Caco-2 (cell line): ENCODE measurements around the gene PER2. TPM values are rescaled to one million over a fixed set of nuclear protein-coding genes. Genes with fewer than 3 reads are reported as not detected.

ENCODE experiments used
- BruUV-seq: library from RNA; stranded (reverse); fragments of 400-500 nt; replicated peaks from 2 replicates; lab custom pipeline; 2021; lab: Mats Ljungman, UMichigan
- CTCF ChIA-PET: fragments of 300-600 bp; sonication (Branson Sonifier 250); formaldehyde crosslinking; loops from one replicate; lab custom pipeline; 2022; ENCODE audit warnings: antibody characterized with exemption; lab: Charles Lee
- POLR2A ChIA-PET: fragments of 300-600 bp; sonication (Branson Sonifier 250); formaldehyde crosslinking; loops from one replicate; lab custom pipeline; 2022; ENCODE audit warnings: antibody characterized with exemption; lab: Charles Lee
- DNase-seq, 2 experiments: peaks; one replicate each; pipeline versions ENCODE4 v3.0.0 to v3.0.0-alpha.2; 2020 to 2022
- H3K27me3 ChIP-seq: replicated peaks from 2 replicates; pipeline ENCODE4 v1.6.0; 2011; ENCODE audit warnings: low read length; ENCODE audit not compliant: control insufficient read depth, insufficient read depth
- H3K36me3 ChIP-seq: 2 replicates; pipeline ENCODE4 v1.5.1; 2011; ENCODE audit warnings: low read length; ENCODE audit not compliant: control insufficient read depth, insufficient read depth
- H3K4me1 ChIP-seq: fragments of 250-450 bp; sonication (Bioruptor Pico); 2 replicates; pipeline ENCODE4 v1.5.1; 2020; ENCODE audit warnings: mild to moderate bottlenecking
- H3K4me3 ChIP-seq: 2 replicates; pipeline ENCODE4 v1.5.1; 2011; ENCODE audit warnings: low read depth, mild to moderate bottlenecking, control low read depth, low read length
- H3K9me3 ChIP-seq: fragments of 250-450 bp; sonication (Bioruptor Pico); 2 replicates; pipeline ENCODE4 v1.5.1; 2020; ENCODE audit warnings: mild to moderate bottlenecking, moderate library complexity
- H3K27ac Mint-ChIP-seq: one replicate; pipeline ENCODE4 v1.8.0; 2022; ENCODE audit warnings: mixed read lengths; ENCODE audit not compliant: unreplicated experiment
- H3K27me3 Mint-ChIP-seq: one replicate; pipeline ENCODE4 v1.8.0; 2022; ENCODE audit warnings: mixed read lengths; ENCODE audit not compliant: insufficient read depth, unreplicated experiment
- H3K36me3 Mint-ChIP-seq: one replicate; pipeline ENCODE4 v1.8.0; 2022; ENCODE audit warnings: mild to moderate bottlenecking, mixed read lengths; ENCODE audit not compliant: insufficient read depth, unreplicated experiment
- H3K4me1 Mint-ChIP-seq: one replicate; pipeline ENCODE4 v1.8.0; 2022; ENCODE audit warnings: low read depth, mixed read lengths; ENCODE audit not compliant: unreplicated experiment
- H3K4me3 Mint-ChIP-seq: one replicate; pipeline ENCODE4 v1.8.0; 2022; ENCODE audit warnings: mild to moderate bottlenecking, moderate library complexity, mixed read lengths; ENCODE audit not compliant: unreplicated experiment
- H3K9me3 Mint-ChIP-seq: one replicate; pipeline ENCODE4 v1.8.0; 2022; ENCODE audit warnings: mixed read lengths; ENCODE audit not compliant: unreplicated experiment
- intact Hi-C: fragments of 100-400 bp; cut with micrococcal nuclease; formaldehyde crosslinking; loops from one replicate; pipeline ENCODE4 v1.10.0; 2022; ENCODE audit not compliant: unreplicated experiment
- total RNA-seq: library from RNA; stranded (reverse); gene quantifications from 2 replicates; pipeline ENCODE4 v1.2.3, GENCODE V29; 2022
- TF ChIP-seq, protein P1 (sequence below), 2 experiments: fragments of 200-600 bp in 1 of 2; IDR thresholded peaks; 1 replicate in 1 of 2; 2 replicates in 1 of 2; pipeline versions ENCODE4 v1.5.1 to v1.8.0; 2011 to 2022; ENCODE audit warnings: antibody characterized with exemption in 1 of 2, control low read depth in 1 of 2, inconsistent platforms in 1 of 2, low read depth in 1 of 2, low read length in 1 of 2, mild to moderate bottlenecking in 1 of 2, moderate library complexity in 1 of 2; ENCODE audit not compliant: insufficient read depth in 1 of 2, severe bottlenecking in 1 of 2, unreplicated experiment in 1 of 2

PER2 gene
- total RNA-seq, 1 experiment from 2014 or later: 12.2 TPM

DNA sequence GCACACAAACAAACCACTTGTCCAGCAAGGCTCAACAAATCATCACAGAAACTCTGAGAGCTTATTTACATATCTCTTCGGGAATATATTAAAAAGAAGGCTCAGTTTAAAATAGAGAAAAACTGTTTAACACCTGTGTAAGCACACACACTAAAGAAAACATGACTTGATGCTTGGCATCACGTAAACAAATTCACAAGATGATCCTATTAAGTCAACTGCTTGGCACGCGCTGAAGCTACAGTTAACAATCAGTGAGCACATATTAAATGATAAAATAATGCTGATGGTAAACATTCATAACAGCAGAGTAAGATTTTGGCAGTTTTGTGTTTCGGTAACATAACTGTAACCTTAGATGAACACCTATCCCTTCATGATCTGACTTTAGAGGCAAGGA, 44.3 kb downstream of the PER2 start:
- no peaks in the 10 kb centered on the region for H3K4me1 ChIP-seq

DNA sequence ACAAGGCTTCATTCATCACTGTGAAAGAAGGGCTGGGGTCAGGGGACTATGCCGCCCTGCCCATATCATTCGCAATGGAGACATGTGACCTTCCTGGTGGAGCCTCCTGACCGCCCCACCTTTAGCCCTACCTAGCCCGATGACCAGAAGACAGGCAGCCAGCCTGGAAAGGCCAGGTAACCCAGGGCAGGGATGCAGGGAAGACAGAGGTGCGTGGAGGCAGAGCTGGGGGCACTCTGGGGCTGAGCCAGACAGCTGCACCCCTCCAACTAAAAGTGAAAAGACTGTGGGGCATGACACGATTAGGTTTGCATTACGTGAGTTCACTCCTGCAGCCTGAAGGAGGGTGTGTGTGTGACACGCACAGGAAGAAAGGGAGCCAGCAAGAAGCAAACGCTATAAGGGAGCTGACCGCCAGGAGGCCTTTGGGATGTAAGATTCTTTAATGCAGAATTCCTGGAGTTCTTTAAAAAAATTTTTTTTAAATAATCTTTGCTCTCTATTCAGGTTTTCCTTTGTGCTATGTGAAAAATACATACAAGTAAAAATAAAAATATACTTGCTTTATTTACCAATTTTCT, 44.8 kb downstream of the PER2 start:
- no peaks in the 10 kb centered on the region for H3K27me3 Mint-ChIP-seq
- CTCF ChIA-PET: no interaction called here

More for the DNA sequence above, 44.3 kb downstream of the PER2 start:
- TF ChIP-seq, protein P1, sequence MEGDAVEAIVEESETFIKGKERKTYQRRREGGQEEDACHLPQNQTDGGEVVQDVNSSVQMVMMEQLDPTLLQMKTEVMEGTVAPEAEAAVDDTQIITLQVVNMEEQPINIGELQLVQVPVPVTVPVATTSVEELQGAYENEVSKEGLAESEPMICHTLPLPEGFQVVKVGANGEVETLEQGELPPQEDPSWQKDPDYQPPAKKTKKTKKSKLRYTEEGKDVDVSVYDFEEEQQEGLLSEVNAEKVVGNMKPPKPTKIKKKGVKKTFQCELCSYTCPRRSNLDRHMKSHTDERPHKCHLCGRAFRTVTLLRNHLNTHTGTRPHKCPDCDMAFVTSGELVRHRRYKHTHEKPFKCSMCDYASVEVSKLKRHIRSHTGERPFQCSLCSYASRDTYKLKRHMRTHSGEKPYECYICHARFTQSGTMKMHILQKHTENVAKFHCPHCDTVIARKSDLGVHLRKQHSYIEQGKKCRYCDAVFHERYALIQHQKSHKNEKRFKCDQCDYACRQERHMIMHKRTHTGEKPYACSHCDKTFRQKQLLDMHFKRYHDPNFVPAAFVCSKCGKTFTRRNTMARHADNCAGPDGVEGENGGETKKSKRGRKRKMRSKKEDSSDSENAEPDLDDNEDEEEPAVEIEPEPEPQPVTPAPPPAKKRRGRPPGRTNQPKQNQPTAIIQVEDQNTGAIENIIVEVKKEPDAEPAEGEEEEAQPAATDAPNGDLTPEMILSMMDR (IDR thresholded peaks at IDR 0.05; ENCODE audit: insufficient read depth in 1 of 2, low read depth in 1 of 2, low read length in 1 of 2, severe bottlenecking in 1 of 2, unreplicated experiment in 1 of 2): no peak
- Mint-ChIP-seq H3K4me3 (no peak overlapping the region), H3K27me3 (no peaks in the 10 kb centered on the region), H3K4me1 (no peaks in the 10 kb centered on the region), H3K9me3 (no peaks in the 10 kb centered on the region), H3K36me3 (peaks cover 11% of the 10 kb centered on the region), H3K27ac (no peak overlapping the region)
- H3K36me3 ChIP-seq: peaks cover 2% of the 10 kb centered on the region; the same call in 1 of the 2 replicates
- TSS peak; percentile 23 for BruUV-seq
- H3K27me3 ChIP-seq: no peaks in the 10 kb centered on the region
- H3K4me3 ChIP-seq: no peak overlapping the region
- H3K9me3 ChIP-seq: no peaks in the 10 kb centered on the region
- POLR2A ChIA-PET: no interaction called here
- CTCF ChIA-PET: no interaction called here
- intact Hi-C loops: no loop called here
- DNase-seq: no peak

DNA sequence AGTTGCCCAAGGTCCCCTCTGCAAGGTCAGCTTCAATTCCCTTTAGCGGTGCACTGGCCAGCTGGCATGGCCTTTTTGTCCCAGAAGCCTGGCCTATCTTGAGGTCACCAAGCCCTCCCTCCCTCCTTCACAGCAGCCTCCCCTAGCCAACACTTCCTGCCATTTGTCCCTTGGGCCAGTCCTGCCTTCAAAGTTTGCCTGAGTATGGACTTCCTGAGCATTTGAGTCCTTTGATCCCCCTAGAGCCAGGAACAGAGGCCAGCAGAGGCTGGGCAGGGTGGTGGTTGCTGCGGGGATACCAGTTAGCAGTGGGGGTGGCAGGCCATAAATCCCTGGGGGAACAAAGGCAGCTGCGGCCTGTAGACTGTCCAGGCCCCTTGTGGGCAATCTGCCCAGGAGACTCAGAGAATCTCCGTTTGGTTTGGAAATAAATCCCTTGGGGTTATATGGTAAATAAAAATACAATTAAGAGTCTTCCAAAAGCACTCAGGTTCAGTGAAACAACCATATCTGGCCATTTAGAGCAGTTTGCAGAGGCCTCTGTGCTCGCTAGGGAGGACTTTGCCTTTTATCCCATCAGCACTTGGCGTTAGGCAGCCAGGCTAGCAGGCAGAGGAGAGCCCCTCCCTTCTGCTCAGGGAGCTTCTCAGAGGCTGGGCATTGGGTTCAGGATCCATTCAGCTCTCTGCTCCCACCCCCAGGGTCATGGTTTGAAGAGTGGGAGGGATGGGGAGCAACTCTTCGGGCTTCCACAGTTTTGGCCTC, 45.5 kb downstream of the PER2 start:
- Mint-ChIP-seq H3K27me3 (no peaks in the 10 kb centered on the region), H3K4me3 (no peak overlapping the region), H3K36me3 (peaks cover 11% of the 10 kb centered on the region), H3K4me1 (no peaks in the 10 kb centered on the region), H3K9me3 (no peaks in the 10 kb centered on the region), H3K27ac (no peak overlapping the region)
- BruUV-seq: no TSS peak
- POLR2A ChIA-PET: no interaction called here
- intact Hi-C loops: no loop called here
- Histone ChIP-seq H3K4me1 (no peaks in the 10 kb centered on the region), H3K36me3 (peaks cover 2% of the 10 kb centered on the region; the same call in 1 of the 2 replicates), H3K27me3 (no peaks in the 10 kb centered on the region), H3K4me3 (no peak overlapping the region), H3K9me3 (no peaks in the 10 kb centered on the region)
- TF ChIP-seq, protein P1 (IDR thresholded peaks at IDR 0.05; ENCODE audit: insufficient read depth in 1 of 2, low read depth in 1 of 2, low read length in 1 of 2, severe bottlenecking in 1 of 2, unreplicated experiment in 1 of 2): no peak
- no peak for DNase-seq
- CTCF ChIA-PET: no interaction called here

More for the DNA sequence above, 44.8 kb downstream of the PER2 start:
- peaks cover 2% of the 10 kb centered on the region; the same call in 1 of the 2 replicates for H3K36me3 ChIP-seq
- Mint-ChIP-seq H3K9me3 (no peaks in the 10 kb centered on the region), H3K4me1 (no peaks in the 10 kb centered on the region), H3K4me3 (no peak overlapping the region), H3K27ac (no peak overlapping the region), H3K36me3 (peaks cover 11% of the 10 kb centered on the region)
- POLR2A ChIA-PET: no interaction called here
- TF ChIP-seq, protein P1 (IDR thresholded peaks at IDR 0.05; ENCODE audit: insufficient read depth in 1 of 2, low read depth in 1 of 2, low read length in 1 of 2, severe bottlenecking in 1 of 2, unreplicated experiment in 1 of 2): peak in 1 of 2 experiments; percentile 3
- BruUV-seq: no TSS peak
- no peaks in the 10 kb centered on the region for H3K27me3 ChIP-seq
- H3K4me1 ChIP-seq: no peaks in the 10 kb centered on the region
- H3K9me3 ChIP-seq: no peaks in the 10 kb centered on the region
- intact Hi-C loops: no loop called here
- DNase-seq: no peak
- no peak overlapping the region for H3K4me3 ChIP-seq
